GM12878 (cell line): Measurements from ENCODE around the gene FMOD.
"Not testable (repeated sequence)": the region's sequence is repeated elsewhere in the genome, so short reads cannot be mapped to it uniquely, and the experiment has no call there.

Experiments used
- CBFB ChIP-seq: IDR thresholded peaks from 2 replicates; pipeline ENCODE4 v1.6.1; 2016; ENCODE audit warnings: antibody characterized with exemption, low read depth
- CTCF ChIP-seq, 3 experiments: IDR thresholded peaks in 2 of 3; conservative IDR thresholded peaks in 1 of 3; 2 replicates each; pipeline ENCODE4 v1.5.1; 2011; ENCODE audit warnings: low read depth in 3 of 3, low read length in 3 of 3, mild to moderate bottlenecking in 3 of 3, control low read depth in 2 of 3, moderate library complexity in 2 of 3, inconsistent platforms in 1 of 3, mixed read lengths in 1 of 3; ENCODE audit not compliant: control insufficient read depth in 2 of 3, insufficient read depth in 1 of 3; ENCODE audit errors: extremely low read depth in 1 of 3
- EP300 ChIP-seq, 2 experiments: fragments of 150-350 bp in 1 of 2; IDR thresholded peaks; 2 replicates each; pipeline ENCODE4 v1.6.1; 2011 to 2012; ENCODE audit warnings: low read depth in 2 of 2, low read length in 2 of 2, borderline replicate concordance in 1 of 2, improper control_type of control experiment in 1 of 2, inconsistent platforms in 1 of 2; ENCODE audit not compliant: control insufficient read depth in 1 of 2
- POLR2A ChIP-seq: IDR thresholded peaks from 2 replicates; pipeline ENCODE4 v1.6.1; 2011; ENCODE audit warnings: low read depth, mild to moderate bottlenecking, low read length
- POLR2AphosphoS5 ChIP-seq: IDR thresholded peaks from 2 replicates; pipeline ENCODE4 v1.6.1; 2011; ENCODE audit warnings: mild to moderate bottlenecking, low read length, inconsistent platforms
- RAD21 ChIP-seq: IDR thresholded peaks from 2 replicates; pipeline ENCODE4 v1.6.1; 2011; ENCODE audit warnings: mild to moderate bottlenecking, low read depth, low read length, moderate library complexity; ENCODE audit not compliant: insufficient read depth
- USF2 ChIP-seq: IDR thresholded peaks from 2 replicates; pipeline ENCODE4 v1.6.1; 2011; ENCODE audit warnings: low read depth, low read length, improper control_type of control experiment, borderline replicate concordance

GRCh38 chr1:203299719-203300429 lies 51.0 kb downstream of the FMOD start:
- TF ChIP-seq POLR2A; EP300 (IDR thresholded peaks at IDR 0.05; ENCODE audit: borderline replicate concordance in 1 of 2, control insufficient read depth in 1 of 2, low read depth in 2 of 2, low read length in 2 of 2); USF2; CTCF (IDR thresholded peaks at IDR 0.05 in 2 of 3, conservative IDR thresholded peaks at IDR 0.05 in 1 of 3; ENCODE audit: control insufficient read depth in 2 of 3, extremely low read depth in 1 of 3, insufficient read depth in 1 of 3, low read depth in 3 of 3, low read length in 3 of 3); CBFB; POLR2AphosphoS5; RAD21: not testable (repeated sequence)
